Activated B cell treated with CpG ODN at 0.5 μM for 24 hours (primary cell): ENCODE data around the gene OBSCN. TPM values are rescaled to one million over a fixed set of nuclear protein-coding genes. Genes with fewer than 3 reads are reported as not detected.
A peak's percentile ranks its signal among the peaks of the same experiment; 100 is the strongest.

Experiments used
- ATAC-seq: fragments of 200-7000 bp; cut with Tn5 transposase; one replicate; pipeline ENCODE4 v1.10.0; 2021; ENCODE audit warnings: low read depth, mild to moderate bottlenecking, moderate library complexity
- CTCF ChIA-PET: fragments of 350-600 bp; sonication (Branson Sonifier 250); formaldehyde crosslinking; loops from one replicate; lab custom pipeline; 2021; ENCODE audit warnings: antibody characterized with exemption; lab: Charles Lee
- POLR2A ChIA-PET: fragments of 350-600 bp; sonication (Branson Sonifier 250); formaldehyde crosslinking; loops from one replicate; lab custom pipeline; 2021; ENCODE audit warnings: antibody characterized with exemption; lab: Charles Lee
- DNase-seq: peaks from one replicate; pipeline ENCODE4 v3.0.0; 2022
- H3K27ac Mint-ChIP-seq: one replicate; pipeline ENCODE4 v1.8.0; 2020; ENCODE audit warnings: mixed read lengths
- H3K27me3 Mint-ChIP-seq: one replicate; pipeline ENCODE4 v1.8.0; 2021; ENCODE audit warnings: mixed read lengths
- H3K36me3 Mint-ChIP-seq: one replicate; pipeline ENCODE4 v1.8.0; 2021; ENCODE audit warnings: low read depth, mixed read lengths
- H3K4me1 Mint-ChIP-seq: one replicate; pipeline ENCODE4 v1.8.0; 2021; ENCODE audit warnings: mixed read lengths
- H3K4me3 Mint-ChIP-seq: one replicate; pipeline ENCODE4 v1.8.0; 2020; ENCODE audit warnings: mild to moderate bottlenecking, mixed read lengths
- H3K9me3 Mint-ChIP-seq: one replicate; pipeline ENCODE4 v1.8.0; 2020; ENCODE audit warnings: mixed read lengths
- CTCF ChIP-seq: fragments of 200-600 bp; IDR thresholded peaks from one replicate; pipeline ENCODE4 v1.8.0; 2022; ENCODE audit warnings: antibody characterized with exemption, mild to moderate bottlenecking
- intact Hi-C: fragments of 100-400 bp; cut with micrococcal nuclease; formaldehyde crosslinking; loops from one replicate; pipeline ENCODE4 v1.15.1; 2024
- total RNA-seq: library from RNA; stranded (reverse); gene quantifications from 2 replicates; pipeline ENCODE4 v1.2.3, GENCODE V29; 2022

OBSCN gene
- total RNA-seq, 1 donor from 2014 or later: 19.8 TPM

- intact Hi-C loops: no loop called here
- H3K4me1 Mint-ChIP-seq: peaks cover 27% of the 10 kb centered on the region
- ATAC-seq: no peak
- peak overlapping the region; percentile 65 for H3K4me3 Mint-ChIP-seq
- no peak for TF ChIP-seq CTCF
- ChIA-PET CTCF (interaction anchor here (1.5 to 2.6 kb wide), 2 partner anchors 21 to 23 kb away, joined by 4 to 12 read pairs; partner anchors contain the start of gene GUK1), POLR2A (interaction anchor here (0.5 to 6.0 kb wide), 4 partner anchors 21 to 323 kb away, joined by 4 to 134 read pairs (median 12); partner anchors contain the start of genes GUK1, RNF187 and TRIM11)
- no peaks in the 10 kb centered on the region for H3K27me3 Mint-ChIP-seq
- DNase-seq: no peak
- peaks cover 5% of the 10 kb centered on the region for H3K36me3 Mint-ChIP-seq
- peak overlapping the region; percentile 82 for H3K27ac Mint-ChIP-seq
- H3K9me3 Mint-ChIP-seq: no peaks in the 10 kb centered on the region
Measured at GRCh38 chr1:228163776-228164519, 43.9 kb upstream of the OBSCN start.

- no peak for DNase-seq
- CTCF ChIA-PET: interaction anchor here (0.5 to 2.6 kb wide), 7 partner anchors 22 to 350 kb away, joined by 3 to 20 read pairs (median 3); partner anchors contain the start of genes GUK1 and WNT3A
Measured at GRCh38 chr1:228164561-228165371, 43.1 kb upstream of the OBSCN start.

GRCh38 chr1:228165372-228166169, 42.3 kb upstream of the OBSCN start, which contains the start of gene IBA57:
IBA57 (plus strand) TSS chr1:228165804; CDS start chr1:228165817, 13 bp downstream.
- H3K36me3 Mint-ChIP-seq: peaks cover 7% of the 10 kb centered on the region
- H3K4me3 Mint-ChIP-seq: peak within 1 kb of the TSS; percentile 90
- no peaks in the 10 kb centered on the region for H3K9me3 Mint-ChIP-seq
- TF ChIP-seq CTCF: no peak
- intact Hi-C loops: loop anchor here (1.0 to 5.0 kb wide), 16 partner anchors 9 to 1758 kb away; partner anchors contain the start of genes ARF1, C1orf35, COQ8A and GUK1
- DNase-seq: peak; percentile 100
- peaks cover 29% of the 10 kb centered on the region for H3K4me1 Mint-ChIP-seq
- H3K27ac Mint-ChIP-seq: peak within 1 kb of the TSS; percentile 94
- ChIA-PET CTCF (interaction anchor here (0.5 to 2.7 kb wide), 11 partner anchors 23 to 349 kb away, joined by 3 to 27 read pairs (median 4); partner anchors contain the start of genes GUK1 and WNT3A), POLR2A (interaction anchor here (0.6 to 6.0 kb wide), 29 partner anchors 9 to 1944 kb away, joined by 3 to 134 read pairs (median 6); partner anchors contain the start of genes ARF1, GUK1, JMJD4 and MRPL55)
- ATAC-seq: peak; percentile 85
- no peaks in the 10 kb centered on the region for H3K27me3 Mint-ChIP-seq

More at GRCh38 chr1:228164561-228165371, 43.1 kb upstream of the OBSCN start:
- no peaks in the 10 kb centered on the region for H3K9me3 Mint-ChIP-seq
- intact Hi-C loops: loop anchor here (1.0 to 5.0 kb wide), 8 partner anchors 24 to 1757 kb away; partner anchors contain the start of genes C1orf35, COQ8A, GUK1 and MRPL55
- POLR2A ChIA-PET: interaction anchor here (0.5 to 6.0 kb wide), 27 partner anchors 9 to 1945 kb away, joined by 3 to 134 read pairs (median 6); partner anchors contain the start of genes ARF1, GUK1, JMJD4 and MRPL55
- no peaks in the 10 kb centered on the region for H3K27me3 Mint-ChIP-seq
- peaks cover 5% of the 10 kb centered on the region for H3K36me3 Mint-ChIP-seq
- ATAC-seq: no peak
- H3K4me1 Mint-ChIP-seq: peaks cover 29% of the 10 kb centered on the region
- peak overlapping the region; percentile 94 for H3K27ac Mint-ChIP-seq
- no peak for TF ChIP-seq CTCF
- H3K4me3 Mint-ChIP-seq: peak overlapping the region; percentile 90

- Mint-ChIP-seq H3K4me3 (peak overlapping the region; percentile 81), H3K4me1 (peaks cover 29% of the 10 kb centered on the region), H3K36me3 (peaks cover 7% of the 10 kb centered on the region), H3K27me3 (no peaks in the 10 kb centered on the region), H3K27ac (peak overlapping the region; percentile 83), H3K9me3 (no peaks in the 10 kb centered on the region)
- CTCF ChIA-PET: interaction anchor here (1.1 to 2.7 kb wide), 7 partner anchors 26 to 348 kb away, joined by 3 to 27 read pairs (median 4); partner anchors contain the start of gene GUK1
- DNase-seq: no peak
- peak; percentile 0 for ATAC-seq
- intact Hi-C loops: loop anchor here (1.0 to 5.0 kb wide), 10 partner anchors 8 to 1759 kb away; partner anchors contain the start of genes ARF1, COQ8A, JMJD4 and PARP1
- POLR2A ChIA-PET: interaction anchor here (0.7 to 6.0 kb wide), 17 partner anchors 8 to 431 kb away, joined by 3 to 134 read pairs (median 11); partner anchors contain the start of genes ARF1, GUK1, JMJD4 and MRPL55
- no peak for TF ChIP-seq CTCF
Measured at GRCh38 chr1:228166170-228166936, 41.5 kb upstream of the OBSCN start.
